ENCODE data around the gene PDE8A. TPM values are rescaled to one million over a fixed set of nuclear protein-coding genes. Genes with fewer than 3 reads are reported as not detected.

The PDE8A gene
- total and polyA plus RNA-seq, 2 of the 4 experiments (the other 2 are of a cell fraction) = 32.4 to 35.9 TPM

- Histone ChIP-seq H2BK15ac (ENCODE audit: low read depth, low read length) (no peak overlapping the region), H3K4ac (ENCODE audit: low read depth, low read length) (no peak overlapping the region), H2AK9ac (replicated peaks; ENCODE audit: low read depth, low read length, poor library complexity) (no peak overlapping the region), H3K27ac (ENCODE audit: insufficient read depth, low read length) (no peak overlapping the region), H3K4me2 (ENCODE audit: low read depth, low read length) (no peak overlapping the region), H3K4me1 (ENCODE audit: control insufficient read depth, insufficient read depth, low read length) (peaks cover 11% of the 10 kb centered on the region), H2AK5ac (ENCODE audit: low read depth, low read length) (no peak overlapping the region), H3K23ac (ENCODE audit: low read depth, low read length) (peak overlapping the region; percentile 15; the same call in 1 of the 2 replicates), H3K14ac (replicated peaks; ENCODE audit: low read depth, low read length) (no peak overlapping the region), H3K27me3 (ENCODE audit: control insufficient read depth, insufficient read depth, low read length) (no peaks in the 10 kb centered on the region), H3K4me3 (ENCODE audit: insufficient read depth, low read depth, low read length) (no peak overlapping the region), H3K9me3 (ENCODE audit: control insufficient read depth, insufficient read depth, low read length) (no peaks in the 10 kb centered on the region), H3K56ac (ENCODE audit: extremely low read depth, insufficient read depth, low read length) (no peak overlapping the region), H4K91ac (ENCODE audit: insufficient read depth, low read depth, low read length) (no peak overlapping the region), H2BK20ac (ENCODE audit: low read depth, low read length) (no peak overlapping the region), H2BK5ac (ENCODE audit: low read depth, low read length, poor library complexity, severe bottlenecking) (no peak overlapping the region), H3K36me3 (ENCODE audit: control insufficient read depth, insufficient read depth, low read length) (no peaks in the 10 kb centered on the region), H3K18ac (ENCODE audit: low read depth, low read length) (no peak overlapping the region), H2BK120ac (ENCODE audit: low read depth, low read length) (no peak overlapping the region), H3K9ac (ENCODE audit: low read depth, low read length) (no peak overlapping the region), H3K9me1 (ENCODE audit: insufficient read depth, low read length) (peaks cover 13% of the 10 kb centered on the region), H2AFZ (replicated peaks; ENCODE audit: low read length, poor library complexity) (no peak overlapping the region), H4K5ac (ENCODE audit: low read depth, low read length) (no peak overlapping the region), H3K79me1 (ENCODE audit: low read depth in 1 of 2, low read length in 2 of 2) (peaks cover 36 to 87% of the 10 kb centered on the region in 2 experiments), H4K20me1 (ENCODE audit: insufficient read depth, low read length) (peaks cover 88% of the 10 kb centered on the region), H4K8ac (ENCODE audit: low read depth in 2 of 2, low read length in 2 of 2) (no peak overlapping the region)
- WGBS, 2 experiments (ENCODE audit: extremely low coverage in 2 of 2, insufficient read length in 1 of 2) = 91% methylated on average over 5 of the region's 6 CpGs; no CpG with 5 or more reads in 1 of the 2 experiments
- dilution Hi-C loops (cut with HindIII; ENCODE audit: low sequenced_read_pairs, unreplicated experiment) (no loop called here), intact Hi-C loops (cut with micrococcal nuclease) (no loop called here), in situ Hi-C loops (cut with MboI; ENCODE audit: low sequenced_read_pairs) (no loop called here)
- DNase-seq (no peak), ATAC-seq (ENCODE audit: low read depth) (no peak)
- ChIA-PET POLR2A (ENCODE audit: unreplicated experiment) (no interaction called here), CTCF (no interaction called here)
- no TSS peak for BruUV-seq (replicated peaks)
- TF ChIP-seq POLR2A (IDR thresholded peaks at IDR 0.05; ENCODE audit: low read depth, low read length) (no peak), SMC3 (IDR thresholded peaks at IDR 0.05; ENCODE audit: low read depth, low read length) (no peak), BHLHE40 (IDR thresholded peaks at IDR 0.05; ENCODE audit: low read depth, low read length) (no peak), CEBPB (IDR thresholded peaks at IDR 0.05; ENCODE audit: low read depth, low read length) (no peak), CTCF (conservative IDR thresholded peaks at IDR 0.05; ENCODE audit: low read depth, low read length) (no peak), RCOR1 (IDR thresholded peaks at IDR 0.05; ENCODE audit: insufficient replicate concordance, low read length) (no peak), FOS (IDR thresholded peaks at IDR 0.05; ENCODE audit: low read depth, low read length) (no peak), MAFK (IDR thresholded peaks at IDR 0.05; ENCODE audit: low read depth, low read length) (no peak), MXI1 (IDR thresholded peaks at IDR 0.05; ENCODE audit: borderline replicate concordance, low read depth, low read length) (no peak)
Measured at GRCh38 chr15:85022860-85023403, 41.3 kb downstream of the PDE8A start.
